Stimulated activated CD4-positive, alpha-beta T cell treated with anti-CD3 and anti-CD28 coated beads, TNF-alpha, amount 100 ng/mL, for 48 hours (primary cell): ENCODE results near the gene GNAS.

Experiments used
- DNase-seq, 3 donors: peaks; one replicate each; pipeline ENCODE4 v3.0.0-alpha.2; 2020; ENCODE audit warnings: low read depth in 3 of 3

The GNAS gene

GRCh38 chr20:58880994-58881752 lies 28.7 kb downstream of the GNAS start:
- DNase-seq, result no peak

DNA sequence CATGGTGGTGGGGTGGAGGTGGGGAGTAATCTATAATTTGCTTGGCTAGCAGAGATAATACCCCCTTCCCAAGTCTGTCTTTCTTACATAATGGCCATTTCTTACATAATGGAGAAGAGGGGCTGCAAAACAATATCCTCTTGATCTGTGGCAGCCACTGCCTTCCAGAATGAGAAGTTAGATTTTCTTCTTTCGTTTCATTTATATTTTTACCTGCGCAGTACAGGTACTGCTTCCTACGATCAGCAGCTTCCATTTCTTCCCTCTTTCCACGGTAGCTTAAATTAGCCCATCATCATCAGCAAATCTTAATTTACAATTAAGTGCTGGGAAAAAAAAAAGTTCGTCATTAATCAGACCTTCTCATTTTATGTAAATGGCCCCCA lies 30.2 kb downstream of the GNAS start:
- DNase-seq, result no peak

DNA sequence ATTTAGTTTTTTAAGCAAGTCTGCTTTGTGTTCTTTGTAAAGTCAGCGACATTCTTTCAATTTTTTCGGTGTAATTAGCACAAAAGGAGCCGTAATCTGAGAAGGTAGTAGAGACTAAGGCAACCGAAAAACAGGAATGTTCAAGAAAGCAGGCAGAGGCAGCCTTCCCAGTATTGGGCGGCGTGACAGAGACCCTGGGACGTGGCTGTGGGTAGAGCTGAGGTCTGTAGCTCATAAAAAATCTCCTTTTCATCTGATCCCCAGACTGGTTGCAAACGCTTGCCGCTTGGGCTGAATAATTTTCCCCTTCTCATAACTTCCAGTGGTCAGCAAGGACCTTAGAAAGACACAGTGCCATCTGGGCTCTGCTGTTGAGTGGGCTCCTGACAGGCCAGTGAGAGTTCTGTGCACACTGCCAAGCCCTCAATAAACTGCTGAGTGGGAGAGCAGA lies 30.8 kb downstream of the GNAS start:
- DNase-seq, result no peak

GRCh38 chr20:58884966-58885365 lies 32.5 kb downstream of the GNAS start:
- DNase-seq, result no peak

DNA sequence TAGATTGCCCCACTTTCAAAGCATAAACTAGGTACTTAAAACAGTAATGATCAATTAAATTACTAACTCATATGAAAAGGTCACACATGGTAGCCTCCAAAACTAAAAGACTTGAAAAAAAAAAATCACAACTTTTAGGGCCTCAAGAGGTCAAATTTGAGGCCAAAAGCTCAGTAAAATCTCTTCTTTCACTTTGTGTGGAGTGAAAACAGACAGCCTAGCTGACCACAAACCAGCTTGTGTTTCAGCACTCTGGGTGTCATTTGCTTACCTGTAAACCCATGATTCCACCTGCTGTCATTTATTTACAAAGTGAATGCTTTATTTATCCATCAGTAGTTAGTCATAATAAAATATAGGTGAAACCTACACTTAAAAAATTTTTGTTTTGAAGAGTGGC lies 34.0 kb downstream of the GNAS start:
- DNase-seq, result no peak

DNA sequence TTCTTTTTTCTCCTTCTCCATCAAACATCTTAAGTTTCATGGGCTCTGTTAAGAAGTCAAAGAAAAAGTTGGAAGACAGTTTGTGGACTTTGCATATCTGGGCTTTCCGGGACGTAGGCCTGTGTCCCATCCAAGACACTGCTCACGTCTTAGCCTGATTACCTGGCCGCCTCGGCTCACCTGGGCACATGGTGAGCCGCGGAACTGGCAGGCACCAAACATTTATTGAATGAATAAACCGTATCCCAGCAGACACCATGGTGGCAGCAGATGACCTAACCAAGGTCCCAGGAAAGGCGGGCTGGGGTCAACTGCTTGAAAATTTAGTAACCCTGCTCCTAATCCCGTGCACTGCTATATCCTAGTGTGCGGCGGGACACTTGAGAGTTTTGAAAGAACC lies 35.6 kb downstream of the GNAS start:
- no peak for DNase-seq

DNA sequence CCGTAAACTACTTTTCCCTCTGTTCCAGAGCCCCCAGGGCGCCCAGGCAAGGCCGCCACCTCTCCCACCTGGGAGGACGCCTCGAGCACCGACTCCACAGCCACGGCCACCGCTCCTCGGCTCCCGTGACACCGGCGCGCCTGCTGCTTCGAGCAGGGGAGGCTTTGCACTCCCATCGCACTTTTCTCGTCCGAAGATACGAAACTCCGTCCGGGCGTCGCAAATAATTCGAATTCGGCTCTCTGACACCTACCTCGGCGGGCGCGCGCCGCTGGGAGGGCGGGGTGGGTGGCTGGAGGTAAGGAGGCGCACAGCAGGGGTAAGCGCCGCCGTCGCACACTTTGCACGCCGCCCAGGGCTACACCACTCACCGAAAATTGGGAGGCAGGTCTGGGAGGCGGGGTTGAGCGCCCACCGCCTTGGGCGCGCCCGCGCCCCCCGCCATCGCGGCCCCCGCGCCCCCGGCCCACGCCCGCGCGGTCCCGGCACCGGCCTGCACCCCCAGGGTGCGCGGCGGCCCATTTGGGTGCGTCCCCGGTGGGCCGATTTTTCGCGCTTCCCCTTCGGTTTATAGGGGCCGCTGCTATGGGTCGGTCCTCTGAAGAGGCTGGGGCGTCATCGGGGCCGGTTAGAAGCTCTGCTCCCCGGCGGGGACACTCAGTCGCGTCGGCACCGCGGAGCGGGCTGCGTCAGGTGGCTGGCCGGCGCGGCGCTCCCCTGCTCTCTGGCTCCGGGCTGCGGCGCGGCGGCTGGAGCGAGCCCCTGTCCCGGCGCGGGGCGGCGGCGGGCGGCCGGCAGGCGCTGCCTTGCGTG lies 36.2 kb downstream of the GNAS start:
- DNase-seq, result peak; percentile 53 to 74 (median 67)

- DNase-seq, result no peak
Measured at GRCh38 chr20:58889334-58889760, 36.8 kb downstream of the GNAS start.

DNA sequence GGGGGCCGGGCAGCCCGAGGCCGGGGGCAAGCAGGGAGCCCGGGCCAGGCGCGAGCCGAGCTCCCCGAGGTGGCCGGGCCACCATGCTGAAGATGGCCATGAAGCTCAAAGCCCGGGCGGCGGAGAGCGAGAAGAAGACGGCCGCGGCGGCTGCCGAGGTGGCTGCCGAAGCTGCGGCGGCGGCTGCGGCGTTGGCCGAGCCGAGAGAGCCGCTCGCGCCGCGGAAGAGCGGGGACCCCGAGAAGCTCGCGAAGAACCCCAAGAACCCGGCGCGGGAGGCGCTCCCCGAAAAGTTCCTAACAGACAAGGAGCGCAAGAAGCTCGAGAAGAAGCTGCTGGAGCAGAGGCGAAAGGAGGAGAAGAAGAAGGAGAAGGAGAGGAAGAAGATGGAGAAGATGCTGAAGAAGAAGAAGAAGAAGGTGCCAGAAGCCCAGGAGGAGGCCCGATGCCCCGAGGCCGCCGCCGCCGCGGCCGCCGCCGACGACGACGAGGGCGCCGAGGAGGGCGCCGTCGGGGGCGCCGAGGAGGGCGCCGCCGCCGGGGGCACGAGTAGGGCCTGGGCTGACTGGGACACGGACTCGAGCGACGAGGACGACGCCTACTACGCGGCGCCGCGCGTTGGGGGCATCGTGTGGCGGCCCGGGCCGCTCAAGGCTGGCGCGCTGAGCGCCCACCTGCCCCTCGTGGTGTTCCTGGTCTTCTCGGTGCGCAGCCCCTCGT lies 37.4 kb downstream of the GNAS start:
- DNase-seq, result no peak

- DNase-seq, result peak in 2 of 3 donors; percentile 32 to 55
Measured at GRCh38 chr20:58890518-58891085, 38.1 kb downstream of the GNAS start.

DNA sequence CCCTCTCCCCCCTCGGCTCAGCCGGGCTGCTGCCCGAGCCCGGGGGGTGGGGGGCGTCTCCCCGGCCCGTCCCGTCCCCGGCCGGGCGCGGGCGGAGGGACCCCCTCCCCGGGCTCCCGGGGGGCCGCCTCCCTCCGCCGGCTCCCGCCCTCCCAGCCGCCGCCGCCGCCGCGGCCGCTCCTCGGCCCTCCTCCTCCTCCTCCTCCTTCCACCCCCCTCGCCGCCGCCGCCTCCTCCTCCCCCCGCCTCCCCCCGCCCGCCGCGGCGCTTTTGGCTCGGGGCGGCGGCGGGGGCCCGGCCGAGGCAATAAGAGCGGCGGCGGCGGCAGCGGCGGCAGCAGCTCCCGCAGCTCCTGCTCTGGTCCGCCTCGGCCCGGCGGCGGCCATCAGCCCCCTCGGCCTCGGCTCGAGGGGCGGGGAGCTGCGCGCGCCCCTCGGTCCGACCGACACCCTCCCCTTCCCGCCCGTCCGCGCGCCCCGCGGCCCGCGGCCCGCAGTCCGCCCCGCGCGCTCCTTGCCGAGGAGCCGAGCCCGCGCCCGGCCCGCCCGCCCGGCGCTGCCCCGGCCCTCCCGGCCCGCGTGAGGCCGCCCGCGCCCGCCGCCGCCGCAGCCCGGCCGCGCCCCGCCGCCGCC lies 38.7 kb downstream of the GNAS start:
- DNase-seq, result peak; percentile 35 to 66 (median 39)

DNA sequence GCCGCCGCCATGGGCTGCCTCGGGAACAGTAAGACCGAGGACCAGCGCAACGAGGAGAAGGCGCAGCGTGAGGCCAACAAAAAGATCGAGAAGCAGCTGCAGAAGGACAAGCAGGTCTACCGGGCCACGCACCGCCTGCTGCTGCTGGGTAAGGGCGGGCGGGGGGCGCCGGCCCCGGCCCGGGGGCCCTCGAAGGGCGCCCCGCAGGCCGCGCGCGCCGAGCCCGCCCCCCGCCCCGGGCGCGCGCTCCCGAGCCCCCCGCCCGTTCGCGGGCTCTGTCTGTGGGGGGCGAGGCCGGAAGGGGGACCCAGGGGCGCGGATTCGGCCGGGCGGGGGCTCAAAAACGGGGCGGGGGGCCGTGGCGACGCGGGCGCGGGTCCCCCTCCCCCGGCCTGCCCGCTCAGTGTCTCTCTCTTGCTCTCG lies 39.2 kb downstream of the GNAS start:
- DNase-seq, result no peak

GRCh38 chr20:58892141-58892931 lies 39.8 kb downstream of the GNAS start:
- peak; percentile 48 to 85 (median 59) for DNase-seq

DNA sequence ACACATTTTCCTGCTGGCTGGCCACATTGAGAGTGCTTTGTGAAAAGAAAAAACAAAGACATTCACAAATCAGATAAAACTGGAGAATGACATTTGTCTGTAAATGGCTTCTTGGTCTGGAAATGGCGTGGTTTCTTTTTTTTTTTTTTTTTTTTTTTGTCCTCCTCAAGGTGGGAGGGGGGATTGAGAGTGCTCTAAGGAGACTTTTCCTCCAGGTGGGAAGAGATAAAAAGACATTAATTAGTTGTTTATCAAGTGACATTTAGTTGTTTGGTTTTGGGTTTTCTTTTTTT lies 40.4 kb downstream of the GNAS start:
- DNase-seq, result no peak

DNA sequence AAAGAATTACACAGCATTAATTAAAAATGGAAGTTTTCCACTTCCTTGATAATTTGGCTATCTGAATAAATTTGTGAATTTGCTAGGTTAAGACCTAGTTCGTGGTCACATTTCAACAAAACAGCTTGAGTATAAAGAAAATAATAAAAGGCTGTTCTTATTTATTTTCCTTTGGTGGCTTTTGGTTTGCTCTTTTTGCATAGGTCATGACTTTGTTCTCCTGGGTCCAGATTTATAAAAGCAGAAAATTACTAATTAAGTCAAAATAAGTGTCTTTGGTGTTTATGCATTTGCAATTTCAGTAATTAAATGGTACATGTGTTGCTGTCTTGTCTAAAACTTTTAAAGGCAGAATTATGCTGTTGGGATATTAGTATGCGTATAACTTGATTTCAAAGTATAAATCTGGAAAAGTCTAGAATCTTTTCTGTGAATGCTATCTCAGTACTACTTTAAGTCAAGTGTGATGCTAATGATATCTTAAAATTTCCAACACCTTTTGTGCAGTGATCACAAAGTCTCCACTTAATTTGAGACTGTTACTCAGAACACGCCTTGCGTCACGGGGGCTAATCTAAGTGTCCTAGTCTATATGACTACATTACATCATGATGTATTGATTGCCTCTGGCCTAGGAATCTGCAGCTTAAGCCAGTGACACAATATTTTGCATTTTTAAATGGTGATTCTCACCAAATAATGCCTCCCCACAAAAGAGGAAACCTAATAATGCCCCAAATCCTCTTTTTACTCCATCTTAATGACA lies 41.0 kb downstream of the GNAS start:
- peak; percentile 21 to 49 (median 48) for DNase-seq

DNA sequence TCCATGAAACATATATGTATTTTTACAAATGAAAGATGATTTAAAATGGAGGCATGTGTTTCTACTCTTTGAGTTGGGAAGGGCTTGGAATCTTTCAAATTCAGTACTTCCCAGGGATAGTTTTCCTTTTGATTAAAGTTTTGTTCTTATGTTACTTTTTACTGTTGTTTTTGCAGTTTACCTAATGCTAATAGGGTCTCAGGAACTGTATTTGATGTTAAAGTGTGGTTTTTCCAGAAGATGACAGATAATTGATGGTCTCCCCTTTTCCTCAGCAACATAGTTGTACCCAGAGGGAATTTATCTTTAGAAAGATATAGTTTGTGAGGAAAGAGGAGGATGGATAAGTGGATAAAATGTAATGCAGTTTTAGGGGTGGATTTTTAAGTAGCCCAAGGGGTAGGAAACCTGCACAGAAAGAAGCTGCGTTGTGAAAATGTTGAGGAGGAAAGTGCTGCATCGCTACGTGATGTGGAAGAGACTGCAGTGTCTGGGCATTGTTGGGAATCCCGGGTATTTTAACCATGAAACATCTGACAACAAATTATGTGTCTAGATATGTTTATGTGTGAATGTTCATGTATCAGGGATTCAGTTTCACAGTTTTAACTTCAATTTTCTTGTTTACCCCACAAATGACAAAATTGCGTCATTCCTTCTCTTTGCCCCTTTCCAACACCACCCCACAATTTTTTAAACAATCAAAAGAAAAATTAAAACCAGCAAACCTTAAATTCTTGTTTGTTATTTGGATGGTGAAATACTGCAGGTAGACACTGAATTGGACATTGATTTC lies 42.3 kb downstream of the GNAS start:
- no peak for DNase-seq

DNA sequence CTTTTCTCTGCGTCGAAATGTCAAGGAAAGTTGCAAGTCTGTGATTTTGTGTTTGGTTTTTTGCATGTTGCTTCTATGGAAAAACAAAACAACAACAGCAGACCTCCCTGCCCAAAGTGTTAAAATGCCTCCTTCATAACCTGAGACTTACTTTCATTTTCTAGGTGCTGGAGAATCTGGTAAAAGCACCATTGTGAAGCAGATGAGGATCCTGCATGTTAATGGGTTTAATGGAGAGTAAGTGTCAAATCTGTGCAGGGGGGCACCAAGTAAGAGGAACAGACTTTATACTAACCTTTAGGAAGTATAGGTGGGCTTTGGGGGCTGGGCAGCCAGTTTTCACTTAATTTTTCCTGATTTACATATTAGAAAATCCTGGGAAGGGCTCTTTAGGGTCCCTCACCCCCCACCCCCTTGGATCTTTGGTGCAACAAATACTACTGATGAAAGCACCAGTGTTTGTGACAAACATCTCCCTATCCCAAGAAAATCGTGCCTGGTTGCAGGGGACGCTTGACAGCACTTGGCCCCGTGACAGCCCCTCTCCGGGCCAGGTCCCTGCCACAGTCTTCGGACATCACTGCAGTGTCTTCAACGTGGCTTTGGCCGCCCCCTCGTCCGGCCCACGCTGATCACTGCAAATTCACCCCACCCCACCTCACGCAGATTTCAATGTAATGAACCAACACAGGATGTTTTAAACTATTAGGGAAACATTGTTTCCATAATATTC lies 43.1 kb downstream of the GNAS start:
- no peak for DNase-seq

- DNase-seq, result no peak
Measured at GRCh38 chr20:58896820-58897219, 44.3 kb downstream of the GNAS start.

DNA sequence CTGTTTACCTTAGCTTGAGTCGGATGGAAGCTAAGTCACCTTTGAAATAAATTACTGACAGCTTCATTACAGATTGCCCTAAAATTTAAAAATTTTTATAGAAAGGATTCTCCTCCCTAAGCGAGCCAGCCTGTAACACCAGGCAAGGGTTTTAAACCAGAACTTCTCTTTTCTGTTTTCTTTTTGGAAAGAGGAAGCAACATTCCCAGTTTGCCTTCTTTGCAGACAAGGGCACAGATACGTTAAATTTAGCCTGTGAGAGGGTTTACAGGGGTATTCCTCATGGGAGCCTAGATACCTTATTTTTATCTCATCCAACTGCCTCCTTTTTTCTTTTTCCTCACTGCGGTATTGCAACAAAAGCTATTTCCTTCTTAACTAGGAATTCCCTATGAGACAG lies 45.0 kb downstream of the GNAS start:
- no peak for DNase-seq
